ENCODE results near the gene F10.

DNA sequence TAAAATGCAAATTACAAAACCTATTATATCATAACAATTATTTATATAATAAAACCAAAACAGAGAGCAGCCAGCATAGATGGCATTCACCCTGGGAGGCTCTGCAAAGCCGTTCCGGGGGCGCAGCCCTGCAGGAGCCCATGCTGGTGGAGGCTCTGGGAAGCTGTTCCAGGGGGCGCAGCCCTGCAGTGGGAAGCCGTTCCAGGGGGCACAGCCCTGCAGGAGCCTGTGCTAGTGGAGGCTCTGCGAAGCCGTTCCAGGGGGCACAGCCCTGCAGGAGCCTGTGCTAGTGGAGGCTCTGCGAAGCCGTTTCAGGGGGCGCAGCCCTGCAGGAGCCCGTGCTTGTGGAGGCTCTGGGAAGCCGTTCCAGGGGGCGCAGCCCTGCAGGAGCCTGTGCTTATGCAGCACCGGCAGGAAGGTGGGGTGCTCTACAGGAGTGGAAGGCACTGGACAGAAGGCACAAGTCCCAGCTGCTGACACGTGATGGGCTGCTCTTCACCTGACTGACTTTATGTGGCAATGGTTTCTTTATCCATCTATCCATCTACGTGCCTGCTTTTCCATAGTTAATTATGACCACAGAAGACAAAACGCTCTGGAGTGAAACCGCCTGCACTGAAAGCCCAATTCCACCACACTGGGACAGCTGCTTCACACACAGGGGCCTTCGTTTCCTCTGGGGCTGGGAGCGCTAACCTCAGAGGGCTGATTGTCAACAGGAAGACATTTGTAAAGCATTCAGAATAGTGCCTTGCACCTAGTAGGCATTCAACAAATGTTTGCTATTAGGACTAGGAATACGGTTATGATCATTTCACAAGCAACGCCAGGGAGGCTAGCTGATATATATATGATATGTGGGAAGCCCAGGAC, 62.2 kb downstream of the F10 start:
- TF ChIP-seq, protein P1, sequence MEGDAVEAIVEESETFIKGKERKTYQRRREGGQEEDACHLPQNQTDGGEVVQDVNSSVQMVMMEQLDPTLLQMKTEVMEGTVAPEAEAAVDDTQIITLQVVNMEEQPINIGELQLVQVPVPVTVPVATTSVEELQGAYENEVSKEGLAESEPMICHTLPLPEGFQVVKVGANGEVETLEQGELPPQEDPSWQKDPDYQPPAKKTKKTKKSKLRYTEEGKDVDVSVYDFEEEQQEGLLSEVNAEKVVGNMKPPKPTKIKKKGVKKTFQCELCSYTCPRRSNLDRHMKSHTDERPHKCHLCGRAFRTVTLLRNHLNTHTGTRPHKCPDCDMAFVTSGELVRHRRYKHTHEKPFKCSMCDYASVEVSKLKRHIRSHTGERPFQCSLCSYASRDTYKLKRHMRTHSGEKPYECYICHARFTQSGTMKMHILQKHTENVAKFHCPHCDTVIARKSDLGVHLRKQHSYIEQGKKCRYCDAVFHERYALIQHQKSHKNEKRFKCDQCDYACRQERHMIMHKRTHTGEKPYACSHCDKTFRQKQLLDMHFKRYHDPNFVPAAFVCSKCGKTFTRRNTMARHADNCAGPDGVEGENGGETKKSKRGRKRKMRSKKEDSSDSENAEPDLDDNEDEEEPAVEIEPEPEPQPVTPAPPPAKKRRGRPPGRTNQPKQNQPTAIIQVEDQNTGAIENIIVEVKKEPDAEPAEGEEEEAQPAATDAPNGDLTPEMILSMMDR (IDR thresholded peaks at IDR 0.05): no peak
- no peak for TF ChIP-seq EZH2 (IDR thresholded peaks at IDR 0.05; ENCODE audit: borderline replicate concordance, insufficient read depth, low read depth, low read length, poor library complexity, severe bottlenecking)
